Measurements from ENCODE around the gene GAREM2.
"Not testable (repeated sequence)": the region's sequence is repeated elsewhere in the genome, so short reads cannot be mapped to it uniquely, and the experiment has no call there.

The GAREM2 gene

GRCh38 chr2:26148501-26148900 is 24.4 kb upstream of the GAREM2 start:
- Histone ChIP-seq H3K9me3 (ENCODE audit: control insufficient read depth, insufficient read depth, low read depth, low read length) (peaks cover 2% of the 10 kb centered on the region; the same call in 1 of the 2 replicates), H3K27ac (ENCODE audit: low read depth, low read length) (no peak overlapping the region), H3K4me3 (ENCODE audit: low read depth, low read length) (no peak overlapping the region), H3K9ac (ENCODE audit: low read length) (no peak overlapping the region), H3K4me1 (ENCODE audit: control insufficient read depth, insufficient read depth, low read length) (no peaks in the 10 kb centered on the region), H3K36me3 (ENCODE audit: control insufficient read depth, insufficient read depth, low read length) (no peaks in the 10 kb centered on the region), H3K27me3 (ENCODE audit: control insufficient read depth, insufficient read depth, low read length) (no peaks in the 10 kb centered on the region)

GRCh38 chr2:26150243-26150642 is 22.6 kb upstream of the GAREM2 start:
- Histone ChIP-seq H3K4me1 (ENCODE audit: control insufficient read depth, insufficient read depth, low read length) (no peaks in the 10 kb centered on the region), H3K9me3 (ENCODE audit: control insufficient read depth, insufficient read depth, low read depth, low read length) (peaks cover 11% of the 10 kb centered on the region; the same call in 1 of the 2 replicates), H3K9ac (ENCODE audit: low read length) (no peak overlapping the region)

GRCh38 chr2:26157580-26157979 is 15.3 kb upstream of the GAREM2 start:
- H3K36me3 ChIP-seq (ENCODE audit: control insufficient read depth, insufficient read depth, low read length), result no peaks in the 10 kb centered on the region
- H3K27me3 ChIP-seq (ENCODE audit: control insufficient read depth, insufficient read depth, low read length), result no peaks in the 10 kb centered on the region
- H3K27ac ChIP-seq (ENCODE audit: low read depth, low read length), result no peak overlapping the region
- H3K9ac ChIP-seq (ENCODE audit: low read length), result no peak overlapping the region
- H3K9me3 ChIP-seq (ENCODE audit: control insufficient read depth, insufficient read depth, low read depth, low read length), result peaks cover 16% of the 10 kb centered on the region; the same call in 1 of the 2 replicates
- no peak overlapping the region for H3K4me3 ChIP-seq (ENCODE audit: low read depth, low read length)
- no peaks in the 10 kb centered on the region for H3K4me1 ChIP-seq (ENCODE audit: control insufficient read depth, insufficient read depth, low read length)

More at GRCh38 chr2:26150243-26150642, 22.6 kb upstream of the GAREM2 start:
- H3K27ac ChIP-seq (ENCODE audit: low read depth, low read length), result no peak overlapping the region
- H3K27me3 ChIP-seq (ENCODE audit: control insufficient read depth, insufficient read depth, low read length), result no peaks in the 10 kb centered on the region
- H3K4me3 ChIP-seq (ENCODE audit: low read depth, low read length), result no peak overlapping the region
- H3K36me3 ChIP-seq (ENCODE audit: control insufficient read depth, insufficient read depth, low read length), result no peaks in the 10 kb centered on the region

- Histone ChIP-seq H3K27me3 (ENCODE audit: control insufficient read depth, insufficient read depth, low read length) (no peaks in the 10 kb centered on the region), H3K4me3 (ENCODE audit: low read depth, low read length) (no peak overlapping the region), H3K36me3 (ENCODE audit: control insufficient read depth, insufficient read depth, low read length) (no peaks in the 10 kb centered on the region), H3K9ac (ENCODE audit: low read length) (no peak overlapping the region), H3K27ac (ENCODE audit: low read depth, low read length) (no peak overlapping the region), H3K9me3 (ENCODE audit: control insufficient read depth, insufficient read depth, low read depth, low read length) (0 out of 2 replicates have a peak, but pooled peaks cover 5% of the 10 kb centered on the region), H3K4me1 (ENCODE audit: control insufficient read depth, insufficient read depth, low read length) (no peaks in the 10 kb centered on the region)
Observed at GRCh38 chr2:26161926-26162325, 11.0 kb upstream of the GAREM2 start.

DNA sequence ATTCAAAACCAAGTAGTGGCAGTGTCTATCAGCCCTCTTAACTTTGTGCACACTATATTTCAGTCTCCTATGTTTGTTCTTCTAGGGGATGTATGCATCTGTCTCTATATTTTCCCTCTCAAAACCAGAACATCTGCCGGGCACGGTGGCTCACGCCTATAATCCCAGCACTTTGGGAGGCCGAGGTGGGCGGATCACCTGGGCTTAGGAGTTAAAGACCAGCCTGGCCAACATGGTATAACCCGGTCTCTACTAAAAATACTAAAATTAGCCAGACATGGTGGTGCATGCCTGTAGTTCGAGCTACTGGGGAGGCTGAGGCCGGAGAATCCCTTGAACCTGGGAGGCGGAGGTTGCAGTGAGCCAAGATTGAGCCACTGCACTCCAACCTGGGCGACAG is 9.9 kb upstream of the GAREM2 start:
- Histone ChIP-seq H3K4me1 (ENCODE audit: control insufficient read depth, insufficient read depth, low read length) (no peaks in the 10 kb centered on the region), H3K36me3 (ENCODE audit: control insufficient read depth, insufficient read depth, low read length) (no peaks in the 10 kb centered on the region), H3K9ac (ENCODE audit: low read length) (no peak overlapping the region), H3K9me3 (ENCODE audit: control insufficient read depth, insufficient read depth, low read depth, low read length) (no peaks in the 10 kb centered on the region), H3K27ac (ENCODE audit: low read depth, low read length) (no peak overlapping the region), H3K4me3 (ENCODE audit: low read depth, low read length) (no peak overlapping the region), H3K27me3 (ENCODE audit: control insufficient read depth, insufficient read depth, low read length) (no peaks in the 10 kb centered on the region)

DNA sequence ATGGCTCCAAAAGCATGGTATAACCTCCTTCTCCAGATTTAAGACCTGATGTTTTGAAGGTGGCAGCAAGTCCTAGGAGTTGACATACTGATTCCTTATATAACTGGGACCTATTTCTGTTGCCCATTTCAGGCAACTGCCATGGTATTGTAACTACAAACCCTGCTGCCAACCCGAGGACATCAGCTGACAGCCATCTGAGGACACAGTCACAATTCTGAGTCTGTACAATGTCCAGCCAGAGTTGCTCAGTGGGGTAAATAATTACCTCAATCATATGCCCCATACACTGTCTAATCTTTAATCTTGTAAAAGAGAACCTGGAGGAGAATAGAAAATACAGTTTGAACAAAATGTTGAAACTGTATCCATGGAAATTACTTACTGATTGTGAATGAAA is 8.7 kb upstream of the GAREM2 start:
- no peaks in the 10 kb centered on the region for H3K27me3 ChIP-seq (ENCODE audit: control insufficient read depth, insufficient read depth, low read length)
- no peaks in the 10 kb centered on the region for H3K9me3 ChIP-seq (ENCODE audit: control insufficient read depth, insufficient read depth, low read depth, low read length)
- no peaks in the 10 kb centered on the region for H3K36me3 ChIP-seq (ENCODE audit: control insufficient read depth, insufficient read depth, low read length)
- no peaks in the 10 kb centered on the region for H3K4me1 ChIP-seq (ENCODE audit: control insufficient read depth, insufficient read depth, low read length)
- no peak overlapping the region for H3K27ac ChIP-seq (ENCODE audit: low read depth, low read length)
- no peak overlapping the region for H3K9ac ChIP-seq (ENCODE audit: low read length)
- H3K4me3 ChIP-seq (ENCODE audit: low read depth, low read length), result no peak overlapping the region

GRCh38 chr2:26164641-26165211 is 8.2 kb upstream of the GAREM2 start:
- H3K4me3 ChIP-seq (ENCODE audit: low read depth, low read length), result no peak overlapping the region
- no peak overlapping the region for H3K27ac ChIP-seq (ENCODE audit: low read depth, low read length)
- no peak overlapping the region for H3K9ac ChIP-seq (ENCODE audit: low read length)
- no peaks in the 10 kb centered on the region for H3K9me3 ChIP-seq (ENCODE audit: control insufficient read depth, insufficient read depth, low read depth, low read length)
- H3K27me3 ChIP-seq (ENCODE audit: control insufficient read depth, insufficient read depth, low read length), result no peaks in the 10 kb centered on the region
- H3K36me3 ChIP-seq (ENCODE audit: control insufficient read depth, insufficient read depth, low read length), result no peaks in the 10 kb centered on the region
- H3K4me1 ChIP-seq (ENCODE audit: control insufficient read depth, insufficient read depth, low read length), result no peaks in the 10 kb centered on the region

DNA sequence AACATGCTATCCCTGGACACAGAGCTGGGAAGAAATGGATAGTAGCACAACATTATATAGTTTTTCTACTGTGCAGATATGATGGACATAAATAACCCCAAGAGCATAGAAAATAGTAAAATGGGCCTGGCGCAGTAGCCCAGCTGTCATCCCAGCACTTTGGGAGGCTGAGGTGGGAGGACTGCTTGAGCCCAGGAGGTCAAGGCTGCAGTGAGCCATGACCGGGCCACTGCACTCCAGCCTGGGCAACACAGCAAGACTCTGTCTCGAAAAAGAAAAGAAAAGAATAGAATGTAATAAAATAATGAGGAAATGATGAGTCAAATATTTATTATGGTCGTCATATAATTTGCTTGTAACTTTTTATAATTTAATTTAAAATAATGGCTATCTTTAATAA is 7.5 kb upstream of the GAREM2 start:
- Histone ChIP-seq H3K4me1 (ENCODE audit: control insufficient read depth, insufficient read depth, low read length) (no peaks in the 10 kb centered on the region), H3K9me3 (ENCODE audit: control insufficient read depth, insufficient read depth, low read depth, low read length) (no peaks in the 10 kb centered on the region), H3K27me3 (ENCODE audit: control insufficient read depth, insufficient read depth, low read length) (no peaks in the 10 kb centered on the region), H3K9ac (ENCODE audit: low read length) (no peak overlapping the region), H3K27ac (ENCODE audit: low read depth, low read length) (no peak overlapping the region), H3K4me3 (ENCODE audit: low read depth, low read length) (no peak overlapping the region), H3K36me3 (ENCODE audit: control insufficient read depth, insufficient read depth, low read length) (no peaks in the 10 kb centered on the region)

GRCh38 chr2:26166541-26166940 is 6.3 kb upstream of the GAREM2 start:
- H3K4me1 ChIP-seq (ENCODE audit: control insufficient read depth, insufficient read depth, low read length); H3K9ac ChIP-seq (ENCODE audit: low read length); H3K4me3 ChIP-seq (ENCODE audit: low read depth, low read length); H3K36me3 ChIP-seq (ENCODE audit: control insufficient read depth, insufficient read depth, low read length); H3K27ac ChIP-seq (ENCODE audit: low read depth, low read length); H3K9me3 ChIP-seq (ENCODE audit: control insufficient read depth, insufficient read depth, low read depth, low read length); H3K27me3 ChIP-seq (ENCODE audit: control insufficient read depth, insufficient read depth, low read length): not testable (repeated sequence)

GRCh38 chr2:26168785-26169184 is 4.1 kb upstream of the GAREM2 start:
- Histone ChIP-seq H3K9ac (ENCODE audit: low read length) (no peak overlapping the region), H3K4me1 (ENCODE audit: control insufficient read depth, insufficient read depth, low read length) (no peaks in the 10 kb centered on the region), H3K9me3 (ENCODE audit: control insufficient read depth, insufficient read depth, low read depth, low read length) (no peaks in the 10 kb centered on the region), H3K4me3 (ENCODE audit: low read depth, low read length) (no peak overlapping the region), H3K27me3 (ENCODE audit: control insufficient read depth, insufficient read depth, low read length) (peaks cover 10% of the 10 kb centered on the region), H3K36me3 (ENCODE audit: control insufficient read depth, insufficient read depth, low read length) (no peaks in the 10 kb centered on the region), H3K27ac (ENCODE audit: low read depth, low read length) (no peak overlapping the region)

DNA sequence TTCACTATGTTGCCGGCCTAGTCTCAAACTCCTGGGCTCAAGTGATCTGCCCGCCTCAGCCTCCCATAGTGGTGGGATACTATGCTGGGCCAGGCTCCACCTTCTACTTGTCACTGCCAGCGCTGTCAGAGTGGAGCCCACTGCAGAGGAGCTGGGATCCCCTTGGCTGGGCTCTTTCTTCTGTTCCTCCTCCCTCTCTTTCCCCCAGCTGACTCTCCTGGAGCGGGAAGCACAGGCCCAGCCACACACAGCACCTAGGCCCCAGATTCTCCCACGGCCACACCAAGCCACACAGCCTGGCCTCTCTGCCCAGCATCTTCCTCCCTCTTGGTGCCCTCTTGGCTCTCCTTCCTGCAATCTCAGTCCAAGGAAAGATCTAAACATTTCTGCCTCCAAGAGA is 3.7 kb upstream of the GAREM2 start:
- Histone ChIP-seq H3K36me3 (ENCODE audit: control insufficient read depth, insufficient read depth, low read length) (no peaks in the 10 kb centered on the region), H3K9ac (ENCODE audit: low read length) (no peak overlapping the region), H3K4me3 (ENCODE audit: low read depth, low read length) (no peak overlapping the region), H3K4me1 (ENCODE audit: control insufficient read depth, insufficient read depth, low read length) (peaks cover under 1% of the 10 kb centered on the region; the same call in 1 of the 2 replicates), H3K27me3 (ENCODE audit: control insufficient read depth, insufficient read depth, low read length) (peaks cover 15% of the 10 kb centered on the region), H3K9me3 (ENCODE audit: control insufficient read depth, insufficient read depth, low read depth, low read length) (no peaks in the 10 kb centered on the region), H3K27ac (ENCODE audit: low read depth, low read length) (no peak overlapping the region)

Measured in HUES6 (cell line).